GM18519 (cell line): ENCODE measurements around the gene MPV17L.
"Not testable (repeated sequence)": the region's sequence is repeated elsewhere in the genome, so short reads cannot be mapped to it uniquely, and the experiment has no call there.

Experiments
- ATAC-seq: cut with Tn5 transposase; IDR thresholded peaks from one replicate; pipeline ENCODE4 v1.9.1; 2021; ENCODE audit warnings: mild to moderate bottlenecking, moderate library complexity; ENCODE audit not compliant: unreplicated experiment, low FRiP score

MPV17L gene

GRCh38 chr16:15407756-15408155, 12.2 kb downstream of the MPV17L start:
- not testable (repeated sequence) for ATAC-seq

GRCh38 chr16:15409476-15409875, 13.9 kb downstream of the MPV17L start:
- not testable (repeated sequence) for ATAC-seq

- no peak for ATAC-seq
These were observed 20.0 kb downstream of the MPV17L start for GRCh38 chr16:15415511-15415985.

- no peak for ATAC-seq
These were observed 21.6 kb downstream of the MPV17L start for GRCh38 chr16:15417197-15417596.

GRCh38 chr16:15418206-15418605, 22.7 kb downstream of the MPV17L start:
- ATAC-seq: no peak

GRCh38 chr16:15421696-15422095, 26.1 kb downstream of the MPV17L start:
- ATAC-seq: not testable (repeated sequence)

- no peak for ATAC-seq
These were observed 26.7 kb downstream of the MPV17L start for GRCh38 chr16:15422222-15422621.

GRCh38 chr16:15425861-15426260, 30.3 kb downstream of the MPV17L start:
- ATAC-seq: no peak

- no peak for ATAC-seq
These were observed 31.2 kb downstream of the MPV17L start for GRCh38 chr16:15426796-15427195.

GRCh38 chr16:15427648-15428239, 32.2 kb downstream of the MPV17L start:
- no peak for ATAC-seq

GRCh38 chr16:15430884-15431283, 35.3 kb downstream of the MPV17L start:
- ATAC-seq: not testable (repeated sequence)

GRCh38 chr16:15434079-15434424, 38.5 kb downstream of the MPV17L start:
- no peak for ATAC-seq

GRCh38 chr16:15434425-15435215, 39.1 kb downstream of the MPV17L start, which contains the start of gene BMERB1:
Gene BMERB1, plus strand, starts transcription at chr16:15434588. Its CDS starts 66 bp downstream, at chr16:15434654.
- no peak for ATAC-seq

- no peak for ATAC-seq
These were observed 39.8 kb downstream of the MPV17L start for GRCh38 chr16:15435216-15435864.

GRCh38 chr16:15439102-15439501, 43.5 kb downstream of the MPV17L start:
- no peak for ATAC-seq

GRCh38 chr16:15439521-15439920, 44.0 kb downstream of the MPV17L start:
- ATAC-seq: no peak

- ATAC-seq: no peak
These were observed 45.3 kb downstream of the MPV17L start for GRCh38 chr16:15440852-15441251.

- not testable (repeated sequence) for ATAC-seq
These were observed 46.6 kb downstream of the MPV17L start for GRCh38 chr16:15442140-15442539.

- no peak for ATAC-seq
These were observed 48.2 kb downstream of the MPV17L start for GRCh38 chr16:15443753-15444152.

- ATAC-seq: no peak
These were observed 48.7 kb downstream of the MPV17L start for GRCh38 chr16:15444264-15444663.

- ATAC-seq: no peak
These were observed 49.9 kb downstream of the MPV17L start for GRCh38 chr16:15445450-15445849.
